ENCODE measurements around the gene OTUB2.
"Not testable (repeated sequence)": the region's sequence is repeated elsewhere in the genome, so short reads cannot be mapped to it uniquely, and the experiment has no call there.

Gene OTUB2

GRCh38 chr14:94062344-94062940, 36.3 kb downstream of the OTUB2 start:
- DNase-seq: no peak

- no peak for DNase-seq
These were observed 40.0 kb downstream of the OTUB2 start for GRCh38 chr14:94066089-94066676.

- not testable (repeated sequence) for DNase-seq
These were observed 45.9 kb downstream of the OTUB2 start for GRCh38 chr14:94072076-94072475.

- DNase-seq: no peak
These were observed 48.4 kb downstream of the OTUB2 start for GRCh38 chr14:94074534-94074933.

- no peak for DNase-seq
These were observed 48.9 kb downstream of the OTUB2 start for GRCh38 chr14:94075008-94075407.

- no peak for DNase-seq
These were observed 51.1 kb downstream of the OTUB2 start for GRCh38 chr14:94077111-94077821.

- DNase-seq: no peak
These were observed 51.7 kb downstream of the OTUB2 start for GRCh38 chr14:94077823-94078222.

- peak in 1 of 2 donors; percentile 46 for DNase-seq
These were observed 53.9 kb downstream of the OTUB2 start for GRCh38 chr14:94079891-94080620.

- DNase-seq: peak; percentile 97
These were observed 54.7 kb downstream of the OTUB2 start, which contains the start of the genes DDX24 and IFI27L1 for GRCh38 chr14:94080621-94081385. Gene DDX24 (minus strand): TSS chr14:94081202. CDS start chr14:94079742, 1,460 bp downstream. Gene IFI27L1 (plus strand): TSS chr14:94081310. CDS start chr14:94096938, 15,628 bp downstream.

- DNase-seq: no peak
These were observed 55.3 kb downstream of the OTUB2 start for GRCh38 chr14:94081386-94081820.

GRCh38 chr14:94087891-94088290, 61.8 kb downstream of the OTUB2 start:
- DNase-seq: no peak

- no peak for DNase-seq
These were observed 62.4 kb downstream of the OTUB2 start for GRCh38 chr14:94088516-94088915.

GRCh38 chr14:94089479-94089878, 63.3 kb downstream of the OTUB2 start:
- no peak for DNase-seq

- DNase-seq: no peak
These were observed 67.3 kb downstream of the OTUB2 start for GRCh38 chr14:94093418-94093817.

- DNase-seq: no peak
These were observed 71.0 kb downstream of the OTUB2 start for GRCh38 chr14:94097091-94097490.
